CD4-positive, alpha-beta T cell (primary cell): ENCODE results near the gene ZNF586. TPM values are rescaled to one million over a fixed set of nuclear protein-coding genes. Genes with fewer than 3 reads are reported as not detected.

Experiments used
- ATAC-seq: fragments of 200-7000 bp; cut with Tn5 transposase; one replicate; pipeline ENCODE4 v1.10.0; 2022; ENCODE audit warnings: mild to moderate bottlenecking; ENCODE audit not compliant: poor library complexity
- CTCF ChIA-PET: fragments of 350-600 bp; sonication (Branson Sonifier 250); formaldehyde crosslinking; loops from one replicate; lab custom pipeline; 2021; ENCODE audit warnings: antibody characterized with exemption, inconsistent platforms; lab: Charles Lee
- POLR2A ChIA-PET: fragments of 350-600 bp; sonication (Branson Sonifier 250); formaldehyde crosslinking; loops from one replicate; lab custom pipeline; 2021; ENCODE audit warnings: antibody characterized with exemption, inconsistent platforms; lab: Charles Lee
- DNase-seq, 14 experiments: peaks; one replicate each; pipeline ENCODE4 v3.0.0-alpha.2; 2013 to 2020; ENCODE audit warnings: mixed read lengths in 2 of 14
- H3K27ac ChIP-seq, 2 donors: one replicate each; pipeline versions ENCODE4 v1.5.1 to v1.7.0; 2013; ENCODE audit warnings: low read length in 2 of 2, low read depth in 1 of 2, mild to moderate bottlenecking in 1 of 2
- H3K27me3 ChIP-seq, 2 experiments: 1 replicate in 1 of 2; 2 replicates in 1 of 2; pipeline versions ENCODE4 v1.6.1 to v1.7.0; 2013; ENCODE audit warnings: low read length in 2 of 2, control low read depth in 1 of 2, mild to moderate bottlenecking in 1 of 2, moderate library complexity in 1 of 2; ENCODE audit not compliant: insufficient read depth in 2 of 2, control insufficient read depth in 1 of 2
- H3K36me3 ChIP-seq: one replicate; pipeline ENCODE4 v1.6.1; 2013; ENCODE audit warnings: low read length, control low read depth; ENCODE audit not compliant: insufficient read depth
- H3K4me1 ChIP-seq: one replicate; pipeline ENCODE4 v1.6.1; 2013; ENCODE audit warnings: low read length, control low read depth; ENCODE audit not compliant: insufficient read depth
- H3K4me3 ChIP-seq: one replicate; pipeline ENCODE4 v1.5.1; 2013; ENCODE audit warnings: mild to moderate bottlenecking, low read length, moderate library complexity
- H3K9me3 ChIP-seq, 2 experiments: 1 replicate in 1 of 2; 2 replicates in 1 of 2; pipeline versions ENCODE4 v1.6.1 to v1.7.0; 2013; ENCODE audit warnings: low read length in 2 of 2, mild to moderate bottlenecking in 2 of 2, control low read depth in 1 of 2, moderate library complexity in 1 of 2; ENCODE audit not compliant: control insufficient read depth in 1 of 2, insufficient read depth in 1 of 2
- H3K27ac Mint-ChIP-seq: one replicate; pipeline ENCODE4 v1.8.0; 2020; ENCODE audit warnings: mixed read lengths
- H3K27me3 Mint-ChIP-seq: one replicate; pipeline ENCODE4 v1.8.0; 2021; ENCODE audit warnings: mixed read lengths
- H3K36me3 Mint-ChIP-seq: one replicate; pipeline ENCODE4 v1.8.0; 2021; ENCODE audit warnings: low read depth, mixed read lengths
- H3K4me1 Mint-ChIP-seq: one replicate; pipeline ENCODE4 v1.8.0; 2021; ENCODE audit warnings: low read depth, mixed read lengths
- H3K4me3 Mint-ChIP-seq: one replicate; pipeline ENCODE4 v1.8.0; 2020; ENCODE audit warnings: mild to moderate bottlenecking, mixed read lengths
- H3K9me3 Mint-ChIP-seq: one replicate; pipeline ENCODE4 v1.8.0; 2020; ENCODE audit warnings: mixed read lengths
- CTCF ChIP-seq: fragments of 200-600 bp; IDR thresholded peaks from one replicate; pipeline ENCODE4 v1.8.0; 2022; ENCODE audit warnings: antibody characterized with exemption, mild to moderate bottlenecking
- intact Hi-C, 2 experiments: fragments of 100-400 bp; cut with DNase I in 1 of 2; cut with micrococcal nuclease in 1 of 2; formaldehyde crosslinking; loops; one replicate each; pipeline versions ENCODE4 v1.15.1 to v1.9.0; 2023 to 2025; cut with DNase I, micrococcal nuclease
- total RNA-seq, 174 experiments: library from RNA in 2 of 174; stranded (reverse) in 2 of 174; gene quantifications; one replicate each; pipeline ENCODE4 v1.2.3 and lab custom pipeline; 2021 to 2026

ZNF586 gene
- total RNA-seq, 2 experiments from 2014 or later, result 51.1 to 53.4 TPM

- POLR2A ChIA-PET, result interaction anchor here (0.6 to 1.9 kb wide), 16 partner anchors 15 to 636 kb away, joined by 3 to 17 read pairs (median 4); partner anchors contain the start of genes ZNF134, ZNF154, ZNF211 and ZNF417
- Histone ChIP-seq H3K4me3 (peak within 1 kb of the TSS; percentile 74), H3K36me3 (peaks cover 12% of the 10 kb centered on the region), H3K9me3 (no peaks in the 10 kb centered on the region), H3K27ac (peak within 1 kb of the TSS; percentile 55 to 71), H3K4me1 (peaks cover 37% of the 10 kb centered on the region), H3K27me3 (no peaks in the 10 kb centered on the region)
- CTCF ChIA-PET, result interaction anchor here (1.0 kb wide), 1 partner anchor 45 kb away, joined by 4 read pairs; the partner anchor contains the start of gene ZNF586
- DNase-seq (peak; percentile 54 to 93 (median 69)), ATAC-seq (peak; percentile 74)
- H3K4me1 Mint-ChIP-seq, result peaks cover 54% of the 10 kb centered on the region
- H3K36me3 Mint-ChIP-seq, result peaks cover 44% of the 10 kb centered on the region
- H3K27ac Mint-ChIP-seq, result peak within 1 kb of the TSS; percentile 94
- no peaks in the 10 kb centered on the region for H3K9me3 Mint-ChIP-seq
- intact Hi-C loops, result loop anchor here (1.0 to 10.0 kb wide), 6 partner anchors 44 to 510 kb away; partner anchors contain the start of genes ZNF17 (in 1 of the 2), ZNF329 (in 1 of the 2), ZNF586 (in 1 of the 2) and ZNF776 (in 1 of the 2)
- H3K27me3 Mint-ChIP-seq, result no peaks in the 10 kb centered on the region
- peak within 1 kb of the TSS; percentile 97 for H3K4me3 Mint-ChIP-seq
- no peak for TF ChIP-seq CTCF
These were observed 45.2 kb downstream of the ZNF586 start, which contains the start of gene ZNF552 for GRCh38 chr19:57814505-57815246. Gene ZNF552 (minus strand): TSS chr19:57814913. CDS start chr19:57814743, 170 bp downstream.

GRCh38 chr19:57815247-57816075, 46.0 kb downstream of the ZNF586 start:
- ATAC-seq (no peak), DNase-seq (no peak)
- Mint-ChIP-seq H3K36me3 (peaks cover 44% of the 10 kb centered on the region), H3K27ac (peak overlapping the region; percentile 94), H3K4me3 (peak overlapping the region; percentile 97), H3K27me3 (no peaks in the 10 kb centered on the region), H3K4me1 (peaks cover 55% of the 10 kb centered on the region), H3K9me3 (no peaks in the 10 kb centered on the region)
- no peak for TF ChIP-seq CTCF
- Histone ChIP-seq H3K9me3 (no peaks in the 10 kb centered on the region), H3K27ac (peak overlapping the region; percentile 55 to 71), H3K27me3 (no peaks in the 10 kb centered on the region), H3K4me1 (peaks cover 45% of the 10 kb centered on the region), H3K4me3 (peak overlapping the region; percentile 74), H3K36me3 (peaks cover 4% of the 10 kb centered on the region)
- intact Hi-C loops, result loop anchor here (5.0 to 10.0 kb wide), 3 partner anchors 339 to 509 kb away; partner anchors contain the start of genes ZNF17 (in 1 of the 2), ZNF329 (in 1 of the 2) and ZSCAN22 (in 1 of the 2)
- CTCF ChIA-PET, result interaction anchor here (1.0 kb wide), 1 partner anchor 46 kb away, joined by 4 read pairs; the partner anchor contains the start of gene ZNF586
- POLR2A ChIA-PET, result interaction anchor here (0.6 to 1.9 kb wide), 15 partner anchors 15 to 201 kb away, joined by 3 to 17 read pairs (median 4); partner anchors contain the start of genes ZNF134, ZNF154, ZNF211 and ZNF417

- Histone ChIP-seq H3K36me3 (peaks cover 3% of the 10 kb centered on the region), H3K4me3 (no peak overlapping the region), H3K27me3 (no peaks in the 10 kb centered on the region), H3K4me1 (peaks cover 52% of the 10 kb centered on the region), H3K27ac (no peak overlapping the region), H3K9me3 (no peaks in the 10 kb centered on the region)
- peak overlapping the region; percentile 67 for H3K4me3 Mint-ChIP-seq
- no peak for DNase-seq
- H3K4me1 Mint-ChIP-seq, result peaks cover 60% of the 10 kb centered on the region
- H3K27ac Mint-ChIP-seq, result peak overlapping the region; percentile 15
- POLR2A ChIA-PET, result interaction anchor here (0.7 kb wide), 1 partner anchor 329 kb away, joined by 4 read pairs; the partner anchor contains the start of gene ZNF419
- peaks cover 45% of the 10 kb centered on the region for H3K36me3 Mint-ChIP-seq
- H3K27me3 Mint-ChIP-seq, result no peaks in the 10 kb centered on the region
- H3K9me3 Mint-ChIP-seq, result no peaks in the 10 kb centered on the region
- intact Hi-C loops, result loop anchor here (5.0 to 10.0 kb wide), 3 partner anchors 338 to 508 kb away; partner anchors contain the start of genes ZNF17 (in 1 of the 2), ZNF329 (in 1 of the 2) and ZSCAN22 (in 1 of the 2)
- TF ChIP-seq CTCF, result no peak
- CTCF ChIA-PET, result no interaction called here
- no peak for ATAC-seq
These were observed 47.2 kb downstream of the ZNF586 start for GRCh38 chr19:57816652-57817051.
